ENCODE data around the gene ADISSP. TPM values are rescaled to one million over a fixed set of nuclear protein-coding genes. Genes with fewer than 3 reads are reported as not detected.

The ADISSP gene
- polyA plus RNA-seq, 3 donors: 59.6 to 78.5 (median 68.5) TPM

GRCh38 chr20:3720626-3721025 is 46.9 kb downstream of the ADISSP start:
- intact Hi-C loops (cut with micrococcal nuclease): no loop called here
- Mint-ChIP-seq H3K4me3 (no peak overlapping the region), H3K4me1 (peaks cover 8% of the 10 kb centered on the region), H3K27me3 (ENCODE audit: low read depth in 3 of 3) (peaks cover 0 to 9% (median 9%) of the 10 kb centered on the region in 3 donors), H3K36me3 (no peaks in the 10 kb centered on the region), H3K9me3 (peaks cover 0 to 2% (median 0%) of the 10 kb centered on the region in 7 donors), H3K27ac (no peak overlapping the region)
- Histone ChIP-seq H3K4me3 (replicated peaks in 1 of 3; ENCODE audit: low read depth in 2 of 3, low read length in 3 of 3) (no peak overlapping the region), H2AFZ (ENCODE audit: insufficient read depth, low read depth, low read length, poor library complexity, severe bottlenecking) (no peak overlapping the region), H4K20me1 (ENCODE audit: insufficient read depth, low read length) (no peaks in the 10 kb centered on the region), H3K4me1 (ENCODE audit: control insufficient read depth in 1 of 2, insufficient read depth in 2 of 2, low read length in 2 of 2) (no peaks in the 10 kb centered on the region), H3K9me3 (replicated peaks in 1 of 2; ENCODE audit: control insufficient read depth in 1 of 2, insufficient read depth in 1 of 2, low read length in 2 of 2) (no peaks in the 10 kb centered on the region), H3K27me3 (ENCODE audit: control insufficient read depth in 2 of 2, insufficient read depth in 2 of 2, low read length in 2 of 2) (no peaks in the 10 kb centered on the region), H3K36me3 (replicated peaks in 1 of 2; ENCODE audit: control insufficient read depth in 1 of 2, insufficient read depth in 2 of 2, low read length in 2 of 2) (no peaks in the 10 kb centered on the region), H3K27ac (ENCODE audit: low read depth in 1 of 2, low read length in 2 of 2) (no peak overlapping the region), H3K9ac (ENCODE audit: insufficient read depth, low read length, poor library complexity, severe bottlenecking) (no peak overlapping the region), H3K4me2 (replicated peaks; ENCODE audit: extremely low read depth, low read length, poor library complexity, severe bottlenecking) (no peak overlapping the region), H3K79me2 (ENCODE audit: insufficient read depth, low read length) (no peaks in the 10 kb centered on the region)
- WGBS (ENCODE audit: insufficient coverage): 100% methylated on average over 1 of the region's 6 CpGs
- no peak for DNase-seq
- no peak for TF ChIP-seq CTCF (IDR thresholded peaks at IDR 0.05)

- Histone ChIP-seq H4K20me1 (ENCODE audit: insufficient read depth, low read length) (no peaks in the 10 kb centered on the region), H3K27ac (ENCODE audit: low read depth in 1 of 2, low read length in 2 of 2) (no peak overlapping the region), H3K79me2 (ENCODE audit: insufficient read depth, low read length) (no peaks in the 10 kb centered on the region), H3K9me3 (replicated peaks in 1 of 2; ENCODE audit: control insufficient read depth in 1 of 2, insufficient read depth in 1 of 2, low read length in 2 of 2) (no peaks in the 10 kb centered on the region), H3K4me3 (replicated peaks in 1 of 3; ENCODE audit: low read depth in 2 of 3, low read length in 3 of 3) (no peak overlapping the region), H3K4me1 (ENCODE audit: control insufficient read depth in 1 of 2, insufficient read depth in 2 of 2, low read length in 2 of 2) (no peaks in the 10 kb centered on the region), H3K9ac (ENCODE audit: insufficient read depth, low read length, poor library complexity, severe bottlenecking) (no peak overlapping the region), H3K27me3 (ENCODE audit: control insufficient read depth in 2 of 2, insufficient read depth in 2 of 2, low read length in 2 of 2) (no peaks in the 10 kb centered on the region), H3K36me3 (replicated peaks in 1 of 2; ENCODE audit: control insufficient read depth in 1 of 2, insufficient read depth in 2 of 2, low read length in 2 of 2) (no peaks in the 10 kb centered on the region), H2AFZ (ENCODE audit: insufficient read depth, low read depth, low read length, poor library complexity, severe bottlenecking) (no peak overlapping the region), H3K4me2 (replicated peaks; ENCODE audit: extremely low read depth, low read length, poor library complexity, severe bottlenecking) (no peak overlapping the region)
- no peak for DNase-seq
- Mint-ChIP-seq H3K4me1 (peaks cover 8% of the 10 kb centered on the region), H3K36me3 (no peaks in the 10 kb centered on the region), H3K4me3 (no peak overlapping the region), H3K27ac (no peak overlapping the region), H3K9me3 (peaks cover 0 to 2% (median 0%) of the 10 kb centered on the region in 7 donors), H3K27me3 (ENCODE audit: low read depth in 3 of 3) (peaks cover 0 to 9% (median 7%) of the 10 kb centered on the region in 3 donors)
- TF ChIP-seq CTCF (IDR thresholded peaks at IDR 0.05): no peak
- intact Hi-C loops (cut with micrococcal nuclease): no loop called here
- 80% methylated on average over 1 of the region's 2 CpGs for WGBS (ENCODE audit: insufficient coverage)
These were observed 47.5 kb downstream of the ADISSP start for GRCh38 chr20:3720068-3720467.

Data from CD14-positive monocyte (primary cell).